ENCODE measurements around the gene B4GALT5. TPM values are rescaled to one million over a fixed set of nuclear protein-coding genes. Genes with fewer than 3 reads are reported as not detected.

B4GALT5 gene
- total RNA-seq, 1 donor from 2014 or later = 62.2 TPM

DNA sequence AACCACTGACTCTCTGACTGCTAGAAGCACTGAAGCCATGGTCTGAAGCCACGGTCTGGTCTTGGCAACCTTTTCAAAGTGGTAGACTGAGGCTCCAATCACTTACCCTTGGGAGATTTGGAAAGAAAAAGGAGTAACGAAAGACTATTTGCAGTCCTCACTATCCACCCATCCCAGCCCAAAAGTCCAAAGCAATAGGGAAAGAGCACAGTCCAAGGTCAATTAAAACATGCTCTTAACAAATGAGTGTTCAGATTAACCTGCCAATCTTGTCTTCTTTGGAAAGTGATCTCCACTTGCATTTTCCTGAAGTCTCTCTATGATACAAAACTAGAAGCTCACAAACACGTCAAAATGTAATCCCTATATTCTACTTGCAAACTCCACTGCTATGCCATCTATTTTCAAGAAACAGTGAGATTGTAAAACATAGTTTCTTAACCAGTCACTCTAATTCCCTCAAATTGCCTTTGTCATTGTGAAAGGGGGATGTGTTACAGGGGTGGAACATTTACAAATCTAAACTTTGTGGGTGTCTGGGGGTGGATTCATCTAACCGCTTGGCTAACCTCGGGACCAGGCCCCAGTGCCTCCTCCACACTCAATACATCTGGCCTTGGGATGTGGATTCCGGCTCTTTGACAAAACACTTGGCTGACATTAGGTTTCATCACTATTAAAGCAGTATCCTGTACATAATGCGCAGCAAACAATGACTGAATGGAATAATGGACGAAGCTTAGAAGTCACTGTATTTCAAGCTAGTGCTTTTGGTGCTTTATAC is 56.4 kb downstream of the B4GALT5 start:
- no peak for DNase-seq (ENCODE audit: low spot score)

DNA sequence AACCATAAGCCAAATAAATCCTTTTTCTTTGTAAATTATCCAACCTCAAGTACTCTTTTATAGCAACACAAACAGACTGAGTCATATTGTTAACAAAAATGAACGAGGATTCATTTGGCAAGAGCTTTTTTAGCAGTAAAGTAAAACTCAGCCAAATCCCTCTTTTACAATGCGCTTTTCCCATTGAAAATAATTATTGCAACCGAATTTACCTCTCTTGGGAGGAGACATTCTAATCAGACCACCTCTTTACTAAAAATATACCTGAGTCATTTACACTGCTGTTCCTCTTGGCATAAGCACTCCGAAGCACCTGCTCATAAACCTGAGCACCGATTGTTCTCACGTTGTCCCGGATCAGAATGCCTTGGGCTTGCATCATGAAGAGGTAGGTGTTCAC is 57.4 kb downstream of the B4GALT5 start:
- no peak for DNase-seq (ENCODE audit: low spot score)

DNA sequence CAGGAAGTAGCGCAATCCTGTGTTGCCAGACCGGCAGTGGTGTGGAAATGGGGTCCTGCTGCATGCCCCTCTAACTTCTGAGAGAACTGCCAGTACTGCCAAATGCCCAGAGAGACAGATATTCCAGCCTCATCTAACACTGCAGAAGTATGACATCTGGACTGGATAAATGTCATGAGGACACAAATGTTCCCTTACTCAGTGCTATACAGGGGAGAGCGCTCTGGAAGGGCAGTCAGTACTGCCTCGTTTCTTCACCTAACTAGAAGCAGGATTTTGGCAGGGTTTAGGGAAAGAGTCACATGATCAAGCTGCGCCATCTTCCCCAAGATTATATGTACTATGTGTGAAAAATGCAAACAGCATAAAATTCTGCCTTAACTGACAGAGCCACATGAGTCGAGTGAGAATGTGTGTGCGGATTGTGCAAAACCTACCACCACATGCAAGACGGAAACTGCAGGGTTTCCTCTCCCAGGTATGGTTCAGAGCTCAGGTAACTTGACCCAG is 59.7 kb downstream of the B4GALT5 start:
- DNase-seq (ENCODE audit: low spot score) = no peak

DNA sequence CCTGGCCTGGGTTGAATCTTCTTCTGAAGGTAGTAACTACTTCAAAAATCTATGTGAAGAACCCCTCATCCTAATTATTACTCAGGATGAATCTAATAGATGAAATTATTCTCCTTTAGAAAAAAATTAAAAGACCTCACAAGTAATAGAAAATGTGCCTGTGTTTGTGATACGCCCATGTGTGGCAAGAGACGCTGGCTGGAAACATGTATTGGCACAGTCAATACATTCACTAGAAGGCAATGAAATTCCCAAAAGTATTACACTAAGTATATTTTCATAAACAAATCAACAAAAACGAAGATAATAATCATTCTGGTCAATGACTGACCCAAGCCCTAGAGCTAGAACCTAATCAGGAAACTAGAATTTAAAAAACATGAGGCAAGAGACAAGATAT is 64.0 kb downstream of the B4GALT5 start:
- DNase-seq (ENCODE audit: low spot score) = no peak

- no peak for DNase-seq (ENCODE audit: low spot score)
Measured at GRCh38 chr20:49647550-49647949, 66.1 kb downstream of the B4GALT5 start.

DNA sequence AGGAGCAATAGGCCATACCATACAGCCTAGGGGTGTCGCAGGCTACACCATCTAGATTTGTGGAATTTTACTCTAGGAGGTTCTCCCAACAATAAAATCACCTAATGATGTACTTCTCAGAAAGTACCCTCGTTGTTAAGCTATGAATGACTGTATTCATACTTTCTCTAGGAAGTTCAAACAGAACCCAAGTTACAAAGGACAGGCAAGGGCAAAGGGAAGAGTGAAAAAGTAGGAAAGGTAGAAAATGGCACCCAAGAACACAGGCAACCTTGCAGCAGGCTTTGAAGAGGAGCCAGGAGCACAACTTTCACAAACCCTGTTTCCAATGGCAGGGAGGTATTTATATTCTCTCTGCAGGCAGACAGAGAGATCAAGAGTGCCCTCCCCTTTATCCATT is 67.2 kb downstream of the B4GALT5 start:
- no peak for DNase-seq (ENCODE audit: low spot score)

DNA sequence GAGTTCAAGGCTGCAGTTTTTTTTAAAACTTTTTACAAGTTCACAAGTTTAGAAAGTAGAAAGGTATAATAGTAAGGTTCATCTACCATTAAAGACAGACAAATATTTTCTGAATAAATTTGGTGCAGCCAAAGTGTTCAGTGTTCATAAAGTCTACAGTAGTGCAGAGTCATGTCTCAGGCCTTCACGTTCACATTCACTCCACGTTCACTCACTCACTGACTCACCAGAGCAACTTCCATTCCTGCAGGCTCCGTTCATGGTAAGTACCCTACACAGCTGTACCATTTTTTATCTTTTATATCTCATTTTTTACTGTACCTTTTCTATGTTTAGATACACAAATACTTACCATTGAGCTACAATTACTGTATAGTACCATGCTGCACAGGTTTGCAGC is 67.6 kb downstream of the B4GALT5 start:
- DNase-seq (ENCODE audit: low spot score) = no peak

DNA sequence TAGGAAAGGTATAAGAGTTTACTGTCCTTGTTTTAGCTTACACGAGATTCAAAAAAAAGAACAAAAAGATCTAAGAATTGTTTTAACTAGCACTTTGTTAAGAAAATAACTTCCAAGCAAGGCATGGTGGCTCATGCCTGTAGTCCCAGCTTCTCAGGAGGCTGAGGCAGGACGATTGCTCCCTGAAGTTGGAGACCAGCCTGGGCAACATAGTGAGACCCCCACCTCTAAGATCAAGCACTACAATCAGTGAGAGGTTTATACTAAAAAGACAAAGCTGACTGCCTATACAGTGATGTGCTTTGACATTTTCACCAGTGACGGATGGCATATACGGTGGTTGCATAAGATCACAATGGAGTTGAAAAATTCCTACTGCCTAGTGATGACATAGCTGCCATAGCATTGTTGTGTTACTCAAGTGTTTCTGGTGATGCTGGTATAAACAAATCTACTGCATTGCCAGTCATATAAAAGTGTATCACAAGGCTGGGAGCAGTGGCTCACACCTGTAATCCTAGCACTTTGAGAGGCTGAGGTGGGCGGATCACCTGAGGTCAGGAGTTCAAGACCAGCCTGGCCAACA is 68.6 kb downstream of the B4GALT5 start:
- DNase-seq (ENCODE audit: low spot score) = no peak

DNA sequence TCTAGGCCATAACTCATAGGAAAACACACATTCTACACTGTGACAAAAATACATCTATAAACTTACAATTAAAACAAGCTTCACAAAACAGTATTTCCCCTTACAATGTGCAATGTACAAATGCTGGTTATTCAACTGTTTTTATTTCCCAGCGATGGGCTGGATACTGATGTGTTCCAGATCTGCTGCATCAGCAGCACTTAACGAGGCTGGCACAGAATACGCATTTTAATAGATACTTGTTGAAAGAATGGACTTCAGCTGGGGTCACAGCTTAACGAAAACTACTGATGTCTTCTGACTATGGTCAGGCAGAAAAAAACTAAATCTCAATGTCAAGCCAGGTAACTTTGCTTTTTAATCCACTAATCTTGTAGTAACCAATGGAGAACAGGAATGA is 70.9 kb downstream of the B4GALT5 start:
- no peak for DNase-seq (ENCODE audit: low spot score)

DNA sequence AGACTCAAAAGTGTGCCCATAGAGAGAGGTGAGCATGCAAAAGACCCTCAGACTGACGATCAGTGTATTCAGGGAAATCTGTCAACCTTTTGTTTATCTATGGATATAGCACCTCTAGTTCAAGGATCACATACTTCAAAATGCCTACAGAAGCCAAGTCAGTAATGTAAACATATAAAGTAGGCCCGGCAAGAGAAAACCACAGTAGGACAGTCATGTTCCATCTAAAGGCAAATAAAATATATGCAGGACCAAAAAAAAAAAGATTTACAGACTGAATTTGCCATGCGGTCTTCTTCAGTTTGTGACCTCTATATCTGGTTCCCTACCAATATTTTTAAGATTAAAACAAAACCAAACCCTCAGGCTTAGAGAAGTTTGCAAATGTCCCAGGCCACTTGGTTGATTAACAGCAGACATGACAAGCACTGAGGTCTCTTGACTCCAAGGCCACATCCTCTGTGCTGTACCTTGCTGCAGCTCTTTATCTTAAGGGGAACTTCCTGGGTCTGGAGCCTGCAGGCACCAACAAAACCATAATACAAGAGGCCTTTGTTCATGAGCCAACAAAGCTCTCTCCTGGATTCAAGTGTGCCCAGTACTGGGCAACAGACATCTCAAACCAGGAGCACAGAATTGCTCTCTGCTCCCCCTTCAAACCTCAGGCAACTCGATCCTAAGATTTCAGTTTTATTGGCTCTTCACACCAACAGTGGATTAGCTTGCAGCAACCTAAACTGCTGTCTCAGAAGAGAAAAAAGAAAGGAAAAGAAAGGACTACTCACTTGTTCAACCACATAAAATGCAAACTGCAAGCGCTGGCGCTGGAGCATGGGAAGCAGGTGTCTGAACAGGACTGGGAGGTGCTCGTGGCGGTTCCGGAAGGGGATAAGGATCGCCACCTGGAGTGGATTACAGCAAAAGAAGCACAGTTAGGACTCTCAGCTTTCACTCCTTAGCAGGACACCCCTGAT is 71.7 kb downstream of the B4GALT5 start:
- no peak for DNase-seq (ENCODE audit: low spot score)

DNA sequence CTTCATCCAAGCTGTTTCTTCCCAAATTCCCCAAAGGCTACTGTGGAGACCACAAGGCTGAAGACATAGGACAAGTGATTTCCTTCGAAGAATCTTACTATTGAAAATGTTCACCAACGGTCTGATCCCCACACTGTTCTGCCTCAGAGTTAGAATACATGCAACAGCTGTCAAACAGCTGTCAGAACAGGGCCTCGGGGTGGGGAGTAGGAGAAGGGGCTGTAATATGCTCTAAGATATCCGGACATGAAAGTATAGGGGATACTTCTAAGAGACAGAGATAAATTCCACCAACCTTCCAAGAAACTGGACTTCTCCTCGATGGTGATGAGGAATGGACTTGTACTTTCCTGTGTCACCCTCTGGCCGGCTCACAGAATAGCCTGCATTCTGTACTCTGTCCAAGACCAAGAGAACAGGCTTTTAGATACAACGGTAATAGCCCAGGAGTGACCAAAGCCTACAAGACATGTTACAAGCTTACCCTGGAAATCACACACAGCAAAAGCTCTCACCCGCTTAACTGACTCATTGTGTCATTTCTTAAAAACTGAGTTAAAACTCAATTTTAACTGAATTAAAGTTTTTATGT is 76.5 kb downstream of the B4GALT5 start:
- DNase-seq (ENCODE audit: low spot score) = no peak

DNA sequence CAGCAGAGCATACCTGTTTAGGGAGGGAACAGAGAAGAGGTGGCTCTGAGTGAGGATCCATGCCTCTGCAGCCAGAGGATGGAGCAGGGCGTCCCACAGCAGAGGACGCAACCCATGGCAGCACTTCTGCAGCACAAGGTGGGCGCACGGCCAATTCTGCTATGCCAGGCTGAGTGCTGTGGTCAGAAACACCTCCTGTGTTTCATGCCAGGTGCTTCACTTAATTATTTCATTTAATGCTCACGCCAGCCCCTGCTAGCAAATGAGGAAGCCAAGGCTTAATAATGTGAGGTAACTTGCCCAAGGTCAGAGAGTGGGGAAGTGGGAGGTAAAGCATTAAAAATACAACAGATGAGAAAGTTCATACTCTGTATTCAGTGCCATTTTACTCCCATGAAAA is 77.2 kb downstream of the B4GALT5 start:
- DNase-seq (ENCODE audit: low spot score) = no peak

GRCh38 chr20:49635866-49636265 is 77.8 kb downstream of the B4GALT5 start:
- no peak for DNase-seq (ENCODE audit: low spot score)

GRCh38 chr20:49635166-49635565 is 78.5 kb downstream of the B4GALT5 start:
- DNase-seq (ENCODE audit: low spot score) = peak; percentile 34

DNA sequence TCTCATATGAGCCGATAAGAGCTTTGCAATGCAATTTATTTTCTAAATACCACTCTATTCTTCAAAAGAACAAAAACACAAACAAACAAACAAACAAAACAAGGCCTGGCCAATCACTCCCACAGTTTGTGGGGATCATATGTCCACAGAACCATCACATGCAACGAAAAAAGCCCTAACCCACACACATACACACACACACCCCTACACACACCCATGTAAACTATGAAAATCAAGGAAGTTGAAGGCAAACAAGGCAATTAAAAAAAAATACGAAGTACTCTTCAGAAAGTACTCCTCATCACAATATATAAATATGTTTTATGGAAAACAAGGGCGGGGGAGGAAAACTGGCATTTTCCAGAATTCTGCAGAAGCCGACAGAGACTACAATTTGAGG is 79.6 kb downstream of the B4GALT5 start:
- no peak for DNase-seq (ENCODE audit: low spot score)

- DNase-seq (ENCODE audit: low spot score) = no peak
Measured at GRCh38 chr20:49633643-49634042, 80.0 kb downstream of the B4GALT5 start.

DNA sequence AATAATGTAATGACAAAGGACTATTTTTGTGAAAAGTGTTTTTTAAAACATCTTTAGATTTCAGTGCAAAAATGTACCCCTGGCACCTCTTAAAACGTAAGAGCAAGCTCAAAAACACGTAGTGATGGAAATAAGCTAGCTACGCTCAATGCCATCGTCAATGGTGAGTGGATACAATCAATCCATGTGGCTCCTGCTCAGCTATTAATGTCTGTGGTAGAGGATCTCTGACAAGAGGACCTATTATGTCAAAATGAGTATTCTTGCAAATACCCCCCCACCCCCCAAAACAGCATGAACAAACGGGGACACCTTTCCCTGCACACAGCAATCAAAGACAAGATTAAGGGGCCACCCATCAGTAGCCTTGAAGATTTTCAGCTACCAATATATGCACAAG is 80.7 kb downstream of the B4GALT5 start:
- DNase-seq (ENCODE audit: low spot score) = no peak

DNA sequence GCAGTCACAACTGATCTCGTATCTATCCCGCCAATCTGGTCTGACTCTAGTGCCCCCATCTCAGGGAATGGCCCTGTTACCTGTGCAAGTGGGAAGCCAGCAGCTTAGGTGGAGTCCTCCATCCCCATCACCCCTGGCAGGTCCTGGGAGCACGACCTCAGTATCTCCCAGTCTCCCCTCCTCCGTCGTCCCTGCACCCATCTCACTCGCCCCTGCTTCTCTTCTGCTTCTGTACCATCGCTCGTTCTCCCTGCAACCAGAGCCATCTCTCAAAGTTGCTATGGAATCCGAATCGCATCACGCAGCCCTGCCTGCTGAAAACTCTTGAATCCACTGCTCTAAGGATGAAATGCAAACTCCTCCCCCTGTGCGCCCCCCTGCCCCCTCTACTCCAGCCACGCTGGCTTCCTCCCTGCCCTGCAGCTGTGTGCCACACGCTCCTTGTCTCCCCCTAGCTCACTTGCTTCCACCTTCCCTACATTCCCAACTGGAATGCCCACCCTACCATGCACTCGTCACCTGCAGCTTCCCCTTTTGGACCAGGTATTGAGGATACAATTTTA is 81.7 kb downstream of the B4GALT5 start:
- DNase-seq (ENCODE audit: low spot score) = no peak

DNA sequence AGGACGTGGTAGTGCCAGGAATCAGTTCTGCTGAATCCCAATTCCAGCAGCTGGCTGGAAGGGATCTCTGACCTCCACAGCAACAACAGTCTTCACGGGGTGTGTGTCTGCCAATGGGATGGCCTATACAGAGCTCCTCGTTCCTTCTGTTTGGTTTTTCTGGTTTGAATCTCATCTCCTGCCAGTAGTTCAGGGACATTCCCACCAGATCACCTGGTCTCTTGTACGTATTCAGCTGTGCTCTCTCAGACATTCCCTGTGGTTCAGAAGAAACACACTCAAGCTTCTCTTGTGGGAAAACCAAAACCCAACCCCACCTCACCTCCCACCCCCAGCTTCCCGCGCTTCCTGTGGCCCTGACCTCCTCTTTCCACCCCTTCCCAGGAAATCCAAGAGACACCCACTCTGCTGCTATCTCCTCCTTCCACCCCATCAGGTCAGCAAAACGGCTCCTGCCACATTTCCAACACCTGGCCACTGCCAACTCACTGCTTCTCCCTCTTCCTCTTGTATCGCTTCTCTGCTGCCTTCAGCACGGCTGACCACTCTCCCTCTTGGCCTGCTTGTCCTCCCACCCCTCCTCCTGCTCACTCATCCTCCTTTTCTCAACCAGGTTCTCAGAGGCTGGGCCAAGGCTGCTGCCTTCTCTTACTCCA is 82.5 kb downstream of the B4GALT5 start:
- DNase-seq (ENCODE audit: low spot score) = no peak

GRCh38 chr20:49630396-49630951 is 83.2 kb downstream of the B4GALT5 start:
- DNase-seq (ENCODE audit: low spot score) = no peak

- DNase-seq (ENCODE audit: low spot score) = no peak
Measured at GRCh38 chr20:49629606-49630005, 84.1 kb downstream of the B4GALT5 start.
